ENCODE measurements around the gene MMP19.

The MMP19 gene

DNA sequence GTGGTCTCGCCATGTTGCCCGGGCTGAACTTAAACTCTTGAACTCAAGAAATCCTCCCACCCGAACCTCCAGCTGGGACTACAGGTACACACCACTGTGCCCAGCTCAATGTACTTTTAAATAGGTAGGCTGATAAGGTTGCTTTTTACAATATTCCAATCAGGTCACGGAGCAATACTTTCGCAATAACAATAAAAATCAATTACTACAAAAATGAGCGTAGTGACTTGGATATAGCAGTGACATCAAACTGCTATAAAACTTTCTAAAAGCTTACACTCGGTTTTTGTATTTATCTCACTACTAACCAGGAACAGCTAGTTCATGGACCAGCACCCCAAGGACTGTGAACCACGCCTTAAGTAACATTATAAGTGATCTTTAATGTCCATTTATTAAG is 35.8 kb downstream of the MMP19 start:
- TF ChIP-seq FOXP2 (optimal IDR thresholded peaks at IDR 0.05; ENCODE audit: borderline replicate concordance, extremely low read depth, extremely low read length, insufficient read depth) (no peak), POLR2AphosphoS5 (IDR thresholded peaks at IDR 0.05; ENCODE audit: low read depth, low read length) (no peak), SIN3A (IDR thresholded peaks at IDR 0.05; ENCODE audit: borderline replicate concordance, insufficient read depth, low read length) (no peak), TAF1 (IDR thresholded peaks at IDR 0.05; ENCODE audit: borderline replicate concordance, insufficient read depth, low read length) (no peak)
- TF ChIP-seq, protein P1, sequence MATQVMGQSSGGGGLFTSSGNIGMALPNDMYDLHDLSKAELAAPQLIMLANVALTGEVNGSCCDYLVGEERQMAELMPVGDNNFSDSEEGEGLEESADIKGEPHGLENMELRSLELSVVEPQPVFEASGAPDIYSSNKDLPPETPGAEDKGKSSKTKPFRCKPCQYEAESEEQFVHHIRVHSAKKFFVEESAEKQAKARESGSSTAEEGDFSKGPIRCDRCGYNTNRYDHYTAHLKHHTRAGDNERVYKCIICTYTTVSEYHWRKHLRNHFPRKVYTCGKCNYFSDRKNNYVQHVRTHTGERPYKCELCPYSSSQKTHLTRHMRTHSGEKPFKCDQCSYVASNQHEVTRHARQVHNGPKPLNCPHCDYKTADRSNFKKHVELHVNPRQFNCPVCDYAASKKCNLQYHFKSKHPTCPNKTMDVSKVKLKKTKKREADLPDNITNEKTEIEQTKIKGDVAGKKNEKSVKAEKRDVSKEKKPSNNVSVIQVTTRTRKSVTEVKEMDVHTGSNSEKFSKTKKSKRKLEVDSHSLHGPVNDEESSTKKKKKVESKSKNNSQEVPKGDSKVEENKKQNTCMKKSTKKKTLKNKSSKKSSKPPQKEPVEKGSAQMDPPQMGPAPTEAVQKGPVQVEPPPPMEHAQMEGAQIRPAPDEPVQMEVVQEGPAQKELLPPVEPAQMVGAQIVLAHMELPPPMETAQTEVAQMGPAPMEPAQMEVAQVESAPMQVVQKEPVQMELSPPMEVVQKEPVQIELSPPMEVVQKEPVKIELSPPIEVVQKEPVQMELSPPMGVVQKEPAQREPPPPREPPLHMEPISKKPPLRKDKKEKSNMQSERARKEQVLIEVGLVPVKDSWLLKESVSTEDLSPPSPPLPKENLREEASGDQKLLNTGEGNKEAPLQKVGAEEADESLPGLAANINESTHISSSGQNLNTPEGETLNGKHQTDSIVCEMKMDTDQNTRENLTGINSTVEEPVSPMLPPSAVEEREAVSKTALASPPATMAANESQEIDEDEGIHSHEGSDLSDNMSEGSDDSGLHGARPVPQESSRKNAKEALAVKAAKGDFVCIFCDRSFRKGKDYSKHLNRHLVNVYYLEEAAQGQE (IDR thresholded peaks at IDR 0.05; ENCODE audit: insufficient read depth in 1 of 2, low read depth in 2 of 2, low read length in 2 of 2), result no peak

DNA sequence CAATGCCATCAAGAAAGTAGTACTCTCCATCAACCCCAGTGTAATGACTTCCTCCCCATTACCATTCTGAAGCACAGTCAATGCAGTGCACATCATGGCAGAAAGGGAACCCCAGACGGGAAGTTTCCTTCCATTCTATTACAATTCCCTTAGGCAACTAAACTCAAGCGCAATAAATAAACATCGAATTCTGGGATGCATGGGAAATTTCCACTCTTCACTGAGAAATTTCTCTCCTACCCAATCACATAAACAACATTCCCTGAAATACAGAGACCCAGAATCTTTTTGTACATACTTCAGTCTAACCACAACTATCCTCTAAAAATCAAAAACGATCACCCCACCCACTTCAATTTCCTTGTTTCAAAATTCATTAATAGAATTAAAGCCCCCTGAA is 45.2 kb downstream of the MMP19 start:
- TF ChIP-seq SIN3A (IDR thresholded peaks at IDR 0.05; ENCODE audit: borderline replicate concordance, insufficient read depth, low read length), result no peak
- TF ChIP-seq, protein P1 (IDR thresholded peaks at IDR 0.05; ENCODE audit: insufficient read depth in 1 of 2, low read depth in 2 of 2, low read length in 2 of 2), result no peak
- TF ChIP-seq POLR2AphosphoS5 (IDR thresholded peaks at IDR 0.05; ENCODE audit: low read depth, low read length), result no peak
- no peak for TF ChIP-seq FOXP2 (optimal IDR thresholded peaks at IDR 0.05; ENCODE audit: borderline replicate concordance, extremely low read depth, extremely low read length, insufficient read depth)
- no peak for TF ChIP-seq TAF1 (IDR thresholded peaks at IDR 0.05; ENCODE audit: borderline replicate concordance, insufficient read depth, low read length)

DNA sequence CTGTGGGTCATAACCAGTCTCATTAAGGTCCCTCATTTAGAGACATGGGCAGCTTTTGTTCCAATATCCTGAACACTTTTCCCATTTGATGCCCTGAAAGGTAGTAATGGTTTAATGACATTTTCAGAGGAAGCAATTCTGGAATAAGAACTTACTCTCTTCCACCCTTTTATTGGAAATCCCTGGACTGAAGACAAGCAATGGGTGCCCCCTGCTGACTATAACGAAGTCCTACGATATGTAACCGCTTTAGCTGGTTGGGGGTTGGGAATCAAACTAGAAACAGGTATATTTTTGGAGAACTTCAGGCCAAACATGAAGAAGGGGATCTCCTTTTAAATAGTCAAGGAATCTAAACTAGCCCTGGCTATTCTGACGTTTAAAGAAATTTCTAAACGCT is 45.7 kb downstream of the MMP19 start:
- TF ChIP-seq FOXP2 (optimal IDR thresholded peaks at IDR 0.05; ENCODE audit: borderline replicate concordance, extremely low read depth, extremely low read length, insufficient read depth) (no peak), SIN3A (IDR thresholded peaks at IDR 0.05; ENCODE audit: borderline replicate concordance, insufficient read depth, low read length) (no peak)

DNA sequence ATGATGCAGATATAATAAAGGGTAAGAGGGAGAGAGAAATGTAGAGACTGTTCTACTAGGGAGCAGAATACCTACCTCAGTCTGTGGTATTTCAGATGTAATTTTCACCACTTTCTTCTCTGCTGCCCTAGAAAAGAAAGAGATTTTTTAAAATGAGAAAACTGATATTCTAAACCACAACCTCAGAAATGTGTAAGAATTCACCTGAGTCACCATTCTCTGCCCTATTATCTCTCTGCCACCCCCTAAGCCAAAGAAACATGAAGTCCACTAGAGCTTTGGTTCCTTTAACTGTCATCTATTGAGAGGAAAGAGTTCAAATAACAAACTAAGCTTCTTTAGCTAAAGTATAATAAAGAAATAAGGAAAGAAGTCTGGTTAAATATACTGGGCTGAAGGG is 46.8 kb downstream of the MMP19 start:
- TF ChIP-seq, protein P1 (IDR thresholded peaks at IDR 0.05; ENCODE audit: insufficient read depth in 1 of 2, low read depth in 2 of 2, low read length in 2 of 2), result no peak
- TF ChIP-seq SIN3A (IDR thresholded peaks at IDR 0.05; ENCODE audit: borderline replicate concordance, insufficient read depth, low read length), result no peak
- no peak for TF ChIP-seq TAF1 (IDR thresholded peaks at IDR 0.05; ENCODE audit: borderline replicate concordance, insufficient read depth, low read length)
- no peak for TF ChIP-seq FOXP2 (optimal IDR thresholded peaks at IDR 0.05; ENCODE audit: borderline replicate concordance, extremely low read depth, extremely low read length, insufficient read depth)
- no peak for TF ChIP-seq POLR2AphosphoS5 (IDR thresholded peaks at IDR 0.05; ENCODE audit: low read depth, low read length)

DNA sequence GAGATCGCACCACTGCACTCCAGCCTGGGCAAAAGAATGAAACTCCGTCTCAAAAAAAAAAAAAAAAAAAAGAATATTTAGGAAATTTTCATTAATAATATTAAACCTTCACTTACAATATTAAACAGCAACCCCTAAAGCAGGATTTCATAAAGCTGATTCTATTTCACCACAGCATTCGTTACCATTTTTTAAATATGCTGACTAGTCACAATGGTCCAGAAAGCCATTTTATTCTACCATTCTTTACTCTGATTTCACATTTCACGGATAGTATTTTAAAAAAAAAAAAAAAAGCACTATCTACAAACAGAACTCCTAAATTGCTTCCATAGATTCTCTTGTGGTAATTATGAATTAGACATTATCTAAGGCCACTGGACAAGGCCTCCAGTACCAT is 52.8 kb downstream of the MMP19 start:
- TF ChIP-seq FOXP2 (optimal IDR thresholded peaks at IDR 0.05; ENCODE audit: borderline replicate concordance, extremely low read depth, extremely low read length, insufficient read depth), result no peak
- TF ChIP-seq POLR2AphosphoS5 (IDR thresholded peaks at IDR 0.05; ENCODE audit: low read depth, low read length), result no peak
- no peak for TF ChIP-seq TAF1 (IDR thresholded peaks at IDR 0.05; ENCODE audit: borderline replicate concordance, insufficient read depth, low read length)
- no peak for TF ChIP-seq SIN3A (IDR thresholded peaks at IDR 0.05; ENCODE audit: borderline replicate concordance, insufficient read depth, low read length)

DNA sequence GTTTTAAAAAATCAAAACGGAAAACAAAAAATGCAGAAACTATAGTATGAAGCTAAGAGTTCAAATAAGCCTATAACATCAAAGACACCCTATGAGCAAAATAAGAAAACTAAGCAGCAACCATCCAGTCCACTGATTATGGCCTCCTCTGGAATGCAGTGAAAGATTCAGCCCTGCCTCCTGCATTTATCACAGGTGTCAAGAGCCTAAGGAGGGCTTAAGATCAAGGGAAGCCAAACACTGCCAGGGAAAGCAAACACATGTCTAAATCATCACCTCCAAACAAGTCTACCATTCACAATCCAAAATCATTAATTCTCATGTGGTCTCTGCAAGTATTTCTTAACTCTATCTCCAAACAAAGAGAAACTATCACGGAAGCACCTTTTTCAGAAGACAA is 53.6 kb downstream of the MMP19 start:
- no peak for TF ChIP-seq FOXP2 (optimal IDR thresholded peaks at IDR 0.05; ENCODE audit: borderline replicate concordance, extremely low read depth, extremely low read length, insufficient read depth)
- TF ChIP-seq, protein P1 (IDR thresholded peaks at IDR 0.05; ENCODE audit: insufficient read depth in 1 of 2, low read depth in 2 of 2, low read length in 2 of 2), result no peak
- no peak for TF ChIP-seq TAF1 (IDR thresholded peaks at IDR 0.05; ENCODE audit: borderline replicate concordance, insufficient read depth, low read length)
- TF ChIP-seq SIN3A (IDR thresholded peaks at IDR 0.05; ENCODE audit: borderline replicate concordance, insufficient read depth, low read length), result no peak
- TF ChIP-seq POLR2AphosphoS5 (IDR thresholded peaks at IDR 0.05; ENCODE audit: low read depth, low read length), result no peak
